Measurements from ENCODE around the gene KRT80.

DNA sequence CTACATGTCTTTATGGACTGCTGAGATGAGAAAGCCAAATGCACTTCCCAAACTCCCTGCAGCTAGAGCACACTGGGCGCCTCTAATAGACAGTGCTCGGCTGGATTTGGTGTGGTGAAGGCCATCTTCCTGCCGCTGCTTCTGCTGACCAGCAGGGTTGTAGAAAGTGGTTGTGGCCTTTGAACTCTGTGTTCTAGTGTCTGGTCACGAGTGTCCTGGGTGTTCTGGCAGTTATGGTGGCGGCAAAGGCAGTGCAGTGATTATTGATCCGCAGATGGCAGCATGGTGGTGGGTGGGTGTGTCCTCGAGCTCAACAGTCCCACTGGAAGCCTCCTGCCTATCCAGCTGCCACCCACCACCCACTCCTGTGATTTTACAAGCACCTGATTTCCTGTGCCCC is 68.9 kb downstream of the KRT80 start:
- TF ChIP-seq, protein P1, sequence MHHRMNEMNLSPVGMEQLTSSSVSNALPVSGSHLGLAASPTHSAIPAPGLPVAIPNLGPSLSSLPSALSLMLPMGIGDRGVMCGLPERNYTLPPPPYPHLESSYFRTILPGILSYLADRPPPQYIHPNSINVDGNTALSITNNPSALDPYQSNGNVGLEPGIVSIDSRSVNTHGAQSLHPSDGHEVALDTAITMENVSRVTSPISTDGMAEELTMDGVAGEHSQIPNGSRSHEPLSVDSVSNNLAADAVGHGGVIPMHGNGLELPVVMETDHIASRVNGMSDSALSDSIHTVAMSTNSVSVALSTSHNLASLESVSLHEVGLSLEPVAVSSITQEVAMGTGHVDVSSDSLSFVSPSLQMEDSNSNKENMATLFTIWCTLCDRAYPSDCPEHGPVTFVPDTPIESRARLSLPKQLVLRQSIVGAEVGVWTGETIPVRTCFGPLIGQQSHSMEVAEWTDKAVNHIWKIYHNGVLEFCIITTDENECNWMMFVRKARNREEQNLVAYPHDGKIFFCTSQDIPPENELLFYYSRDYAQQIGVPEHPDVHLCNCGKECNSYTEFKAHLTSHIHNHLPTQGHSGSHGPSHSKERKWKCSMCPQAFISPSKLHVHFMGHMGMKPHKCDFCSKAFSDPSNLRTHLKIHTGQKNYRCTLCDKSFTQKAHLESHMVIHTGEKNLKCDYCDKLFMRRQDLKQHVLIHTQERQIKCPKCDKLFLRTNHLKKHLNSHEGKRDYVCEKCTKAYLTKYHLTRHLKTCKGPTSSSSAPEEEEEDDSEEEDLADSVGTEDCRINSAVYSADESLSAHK (CRISPR knock-in tag; IDR thresholded peaks at IDR 0.05; ENCODE audit: borderline replicate concordance): no peak
- TF ChIP-seq NR2F2 (IDR thresholded peaks at IDR 0.05; ENCODE audit: borderline replicate concordance, low read depth) (no peak), RARA (CRISPR knock-in tag; IDR thresholded peaks at IDR 0.05) (no peak)
- TF ChIP-seq, protein P2, sequence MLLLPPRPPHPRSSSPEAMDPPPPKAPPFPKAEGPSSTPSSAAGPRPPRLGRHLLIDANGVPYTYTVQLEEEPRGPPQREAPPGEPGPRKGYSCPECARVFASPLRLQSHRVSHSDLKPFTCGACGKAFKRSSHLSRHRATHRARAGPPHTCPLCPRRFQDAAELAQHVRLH (CRISPR knock-in tag; IDR thresholded peaks at IDR 0.05; ENCODE audit: borderline replicate concordance, low read depth): no peak
